HFF-Myc (cell line): ENCODE results near the gene PNPLA1.

ENCODE experiments used
- DNase-seq: peaks from one replicate; pipeline ENCODE4 v3.0.0-alpha.2; 2011; ENCODE audit warnings: low read depth; ENCODE audit errors: extremely low read depth
- H3K4me3 ChIP-seq: replicated peaks from 2 replicates; pipeline ENCODE4 v1.5.1; 2011; ENCODE audit warnings: low read depth, mild to moderate bottlenecking, control low read depth, low read length
- TF ChIP-seq, protein P1 (sequence below): IDR thresholded peaks from 2 replicates; pipeline ENCODE4 v1.5.1; 2012; ENCODE audit warnings: mild to moderate bottlenecking, low read depth, low read length, control low read depth; ENCODE audit errors: missing control alignments

PNPLA1 gene

DNA sequence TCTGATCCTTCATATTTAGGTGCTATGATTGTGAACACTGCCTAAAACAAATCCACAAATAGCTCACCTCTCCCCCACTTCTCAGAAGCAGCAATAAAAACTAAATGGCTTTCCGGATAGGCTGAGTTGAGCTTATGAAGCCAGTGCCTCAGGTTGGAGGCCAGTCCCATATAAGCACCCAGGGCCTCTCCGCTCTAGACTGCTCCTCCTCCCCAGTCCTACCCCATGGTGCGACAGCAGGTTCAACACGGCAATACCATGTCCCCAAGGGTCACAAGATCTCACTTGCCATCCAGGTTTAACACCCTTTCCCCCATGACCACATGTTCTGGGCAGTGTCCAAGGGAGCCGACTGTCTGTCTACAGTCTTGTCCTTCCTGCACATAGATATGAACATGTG lies 46.1 kb downstream of the PNPLA1 start:
- DNase-seq: no peak
- TF ChIP-seq, protein P1, sequence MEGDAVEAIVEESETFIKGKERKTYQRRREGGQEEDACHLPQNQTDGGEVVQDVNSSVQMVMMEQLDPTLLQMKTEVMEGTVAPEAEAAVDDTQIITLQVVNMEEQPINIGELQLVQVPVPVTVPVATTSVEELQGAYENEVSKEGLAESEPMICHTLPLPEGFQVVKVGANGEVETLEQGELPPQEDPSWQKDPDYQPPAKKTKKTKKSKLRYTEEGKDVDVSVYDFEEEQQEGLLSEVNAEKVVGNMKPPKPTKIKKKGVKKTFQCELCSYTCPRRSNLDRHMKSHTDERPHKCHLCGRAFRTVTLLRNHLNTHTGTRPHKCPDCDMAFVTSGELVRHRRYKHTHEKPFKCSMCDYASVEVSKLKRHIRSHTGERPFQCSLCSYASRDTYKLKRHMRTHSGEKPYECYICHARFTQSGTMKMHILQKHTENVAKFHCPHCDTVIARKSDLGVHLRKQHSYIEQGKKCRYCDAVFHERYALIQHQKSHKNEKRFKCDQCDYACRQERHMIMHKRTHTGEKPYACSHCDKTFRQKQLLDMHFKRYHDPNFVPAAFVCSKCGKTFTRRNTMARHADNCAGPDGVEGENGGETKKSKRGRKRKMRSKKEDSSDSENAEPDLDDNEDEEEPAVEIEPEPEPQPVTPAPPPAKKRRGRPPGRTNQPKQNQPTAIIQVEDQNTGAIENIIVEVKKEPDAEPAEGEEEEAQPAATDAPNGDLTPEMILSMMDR: no peak
- no peak overlapping the region for H3K4me3 ChIP-seq

DNA sequence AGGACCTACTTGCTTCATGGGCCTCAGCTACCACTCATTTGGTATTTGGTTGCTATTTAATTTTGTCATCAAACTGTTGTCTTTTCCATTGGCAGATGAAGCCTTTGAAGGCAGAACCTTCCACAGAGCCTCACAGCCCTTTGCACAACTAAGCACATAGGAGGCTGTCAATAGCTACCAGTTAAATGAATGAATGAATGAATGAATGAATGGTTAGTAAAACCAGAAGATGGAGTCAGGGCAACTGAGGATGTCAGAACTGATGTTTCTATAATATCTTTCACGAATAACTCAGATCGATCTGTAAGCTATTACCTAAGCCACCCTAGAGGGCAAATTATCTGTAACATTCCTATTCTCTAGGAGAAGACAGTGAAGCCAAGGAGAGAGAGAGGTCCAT lies 47.8 kb downstream of the PNPLA1 start:
- H3K4me3 ChIP-seq: no peak overlapping the region
- TF ChIP-seq, protein P1: no peak
- DNase-seq: no peak

DNA sequence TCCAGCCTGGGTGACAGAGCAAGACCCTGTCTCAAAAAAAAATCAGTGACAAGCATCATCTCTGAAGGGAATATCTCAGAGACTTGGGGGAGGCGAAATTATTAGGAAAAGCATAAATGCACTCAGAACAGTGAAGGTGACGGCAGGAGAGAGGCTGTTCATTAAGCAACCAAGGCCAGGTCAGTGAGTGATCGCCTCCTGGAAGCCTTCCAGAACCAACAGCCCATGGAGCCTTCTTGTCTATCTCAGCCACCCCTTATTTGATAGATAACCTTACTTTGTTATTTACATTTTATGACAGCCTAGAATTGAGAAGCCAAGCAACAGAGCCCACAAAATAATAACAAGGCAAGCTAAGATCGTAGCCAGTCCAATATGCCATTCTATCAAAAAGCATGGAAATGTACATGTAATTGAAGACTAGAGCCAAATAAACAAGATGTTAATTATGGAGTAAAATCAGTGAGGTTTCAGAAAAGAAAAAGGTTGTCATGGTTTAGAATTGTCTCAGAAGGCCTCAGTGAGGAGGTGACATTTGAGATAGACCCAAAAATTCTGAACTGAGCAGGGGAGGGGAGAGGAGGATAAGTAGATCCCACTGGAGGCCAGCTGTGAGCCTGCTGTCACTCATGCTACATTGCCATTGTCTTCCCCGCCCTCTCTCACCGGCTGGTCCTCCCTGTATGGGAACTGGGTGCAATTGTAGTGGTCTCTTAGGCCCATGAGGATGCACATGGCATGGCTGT lies 49.0 kb downstream of the PNPLA1 start:
- no peak overlapping the region for H3K4me3 ChIP-seq
- no peak for DNase-seq
- TF ChIP-seq, protein P1: no peak

DNA sequence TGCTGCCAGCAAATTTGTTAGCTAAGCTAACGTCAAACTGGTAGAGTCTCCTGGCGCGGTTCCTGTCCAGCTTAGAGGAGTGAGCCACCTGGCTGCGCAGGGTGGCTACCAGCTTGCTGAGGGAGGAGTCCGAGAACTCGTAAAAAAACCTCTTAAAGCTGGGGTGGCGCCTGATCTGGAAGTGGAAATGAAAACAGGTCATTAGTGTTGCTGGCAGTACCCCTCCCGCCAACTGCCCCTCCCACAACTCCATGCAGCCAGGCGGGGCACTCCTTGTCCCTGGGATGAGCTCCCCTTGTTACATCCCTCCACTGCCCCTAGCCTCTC lies 49.5 kb downstream of the PNPLA1 start:
- no peak for DNase-seq
- H3K4me3 ChIP-seq: no peak overlapping the region
- TF ChIP-seq, protein P1: no peak

DNA sequence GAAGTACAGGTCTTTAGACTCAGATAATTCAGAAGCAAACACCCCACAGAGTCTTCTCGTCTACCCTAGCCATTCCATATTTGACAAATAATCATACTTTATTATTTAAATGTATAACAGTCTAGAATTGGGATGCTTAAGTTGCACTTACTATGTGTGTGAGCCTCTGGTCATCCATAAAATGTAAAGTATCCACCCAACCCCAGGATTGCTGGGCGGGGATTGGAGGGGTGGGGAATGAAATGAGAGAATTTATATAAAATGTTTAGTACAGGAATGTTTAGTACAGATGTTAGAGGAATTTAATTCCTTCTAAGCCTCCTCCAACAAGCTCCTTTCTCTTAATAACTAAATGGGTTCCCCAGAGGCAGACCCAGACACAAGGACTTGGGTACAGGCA lies 50.0 kb downstream of the PNPLA1 start:
- TF ChIP-seq, protein P1: no peak
- DNase-seq: no peak
- no peak overlapping the region for H3K4me3 ChIP-seq

DNA sequence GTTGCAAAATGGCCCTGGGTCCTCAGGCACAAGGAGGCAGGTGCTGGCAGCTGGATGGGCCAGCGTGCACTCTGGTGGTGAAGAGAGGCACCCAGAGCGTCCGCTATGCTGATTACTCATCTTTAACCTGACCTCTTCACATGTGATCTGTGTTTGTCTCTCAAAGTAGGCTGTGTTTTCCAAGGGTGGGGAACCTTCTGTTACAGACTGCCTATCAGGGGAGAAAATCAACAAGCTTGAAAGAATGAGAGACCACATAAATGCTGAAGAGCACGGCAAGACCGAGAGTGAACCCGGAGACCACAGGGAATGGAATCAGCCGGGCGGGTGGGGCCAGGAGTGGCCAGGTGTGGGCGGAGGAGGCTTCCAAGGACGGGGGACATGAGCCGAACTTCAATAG lies 50.6 kb downstream of the PNPLA1 start:
- DNase-seq: no peak
- TF ChIP-seq, protein P1: no peak
- H3K4me3 ChIP-seq: no peak overlapping the region

DNA sequence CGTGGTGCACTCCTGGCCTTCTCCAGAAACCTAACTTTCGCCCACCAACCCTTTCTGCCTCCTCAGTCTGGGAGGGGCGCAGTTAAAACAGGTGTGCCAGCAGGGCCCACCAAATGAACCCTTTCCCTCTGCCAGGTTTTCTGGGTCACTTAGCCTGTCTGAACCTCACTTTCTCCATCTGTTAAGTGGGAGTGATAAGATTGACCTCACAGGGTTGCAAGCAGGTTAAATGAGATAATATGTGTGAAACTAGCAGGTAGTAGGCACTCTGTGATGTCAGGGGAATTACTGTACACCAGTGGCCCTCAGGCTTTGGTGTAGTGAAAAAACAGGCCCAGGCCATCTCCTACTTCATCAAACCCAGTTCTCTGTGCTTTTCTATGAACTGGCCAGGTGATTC lies 52.7 kb downstream of the PNPLA1 start:
- H3K4me3 ChIP-seq: no peak overlapping the region
- TF ChIP-seq, protein P1: no peak
- no peak for DNase-seq
